Spleen (tissue), 7 donors: Measurements from ENCODE around the gene ABHD17B.

Source experiments
- CTCF ChIP-seq, 11 experiments: fragments of 200-600 bp in 7 of 11; fragments of 450-650 bp in 4 of 11; sonication (generic) in 4 of 11; IDR thresholded peaks in 8 of 11; conservative IDR thresholded peaks in 3 of 11; 1 replicate in 7 of 11; 2 replicates in 4 of 11; pipeline versions ENCODE4 v1.4.0 to v1.8.0; 2016 to 2021; ENCODE audit warnings: antibody characterized with exemption in 11 of 11, inconsistent platforms in 4 of 11, mild to moderate bottlenecking in 1 of 11
- POLR2AphosphoS5 ChIP-seq, 3 donors: sonication (generic); formaldehyde crosslinking; IDR thresholded peaks; one replicate each; pipeline ENCODE4 v1.5.1; 2017; ENCODE audit warnings: antibody characterized with exemption in 3 of 3
- donor health status: DM: no; HTN: no; CAD: no; lungs with moderate emphysema.
- donor health status: DM: no; HTN: no; CAD: no.
- donor health status: DM: no; HTN: no; CAD: no.

GRCh38 chr9:71937070-71937625 is 26.2 kb upstream of the ABHD17B start:
- no peak for TF ChIP-seq CTCF (IDR thresholded peaks at IDR 0.05 in 8 of 11, conservative IDR thresholded peaks at IDR 0.05 in 3 of 11)
- TF ChIP-seq POLR2AphosphoS5 (IDR thresholded peaks at IDR 0.05) = no peak
